Neuronal stem cell (in vitro differentiated cells): ENCODE results near the gene PBX4.
A peak's percentile ranks its signal among the peaks of the same experiment; 100 is the strongest.

Experiments
- DNase-seq: peaks from one replicate; pipeline ENCODE4 v3.0.0-alpha.2; 2013; ENCODE audit warnings: low spot score
- H2AFZ ChIP-seq: one replicate; pipeline ENCODE4 v1.6.1; 2013; ENCODE audit warnings: mild to moderate bottlenecking, low read length, inconsistent platforms
- H2AK5ac ChIP-seq: 2 replicates; pipeline ENCODE4 v1.6.1; 2013; ENCODE audit warnings: low read depth, mild to moderate bottlenecking, inconsistent platforms, low read length, moderate library complexity, mixed read lengths
- H2BK120ac ChIP-seq: 2 replicates; pipeline ENCODE4 v1.6.1; 2013; ENCODE audit warnings: low read depth, mild to moderate bottlenecking, inconsistent platforms, low read length, moderate library complexity, mixed read lengths
- H2BK12ac ChIP-seq: one replicate; pipeline ENCODE4 v1.6.1; 2013; ENCODE audit warnings: low read length, inconsistent platforms
- H2BK15ac ChIP-seq: 2 replicates; pipeline ENCODE4 v1.6.1; 2013; ENCODE audit warnings: mild to moderate bottlenecking, low read length, inconsistent platforms, mixed read lengths
- H2BK5ac ChIP-seq: one replicate; pipeline ENCODE4 v1.6.1; 2013; ENCODE audit warnings: inconsistent platforms, mild to moderate bottlenecking, low read length, moderate library complexity
- H3K14ac ChIP-seq: one replicate; pipeline ENCODE4 v1.6.1; 2013; ENCODE audit warnings: low read length, inconsistent platforms
- H3K18ac ChIP-seq: 2 replicates; pipeline ENCODE4 v1.6.1; 2013; ENCODE audit warnings: low read length, inconsistent platforms
- H3K23ac ChIP-seq: 2 replicates; pipeline ENCODE4 v1.6.1; 2013; ENCODE audit warnings: low read depth, mild to moderate bottlenecking, mixed read lengths, low read length, inconsistent platforms; ENCODE audit not compliant: poor library complexity
- H3K27ac ChIP-seq: replicated peaks from 3 replicates; pipeline ENCODE4 v1.5.1; 2013; ENCODE audit warnings: low read length, inconsistent platforms
- H3K27me3 ChIP-seq, 3 experiments: 2 replicates each; pipeline ENCODE4 v1.6.1; 2013; ENCODE audit warnings: low read length in 3 of 3, mild to moderate bottlenecking in 2 of 3, inconsistent platforms in 1 of 3, low read depth in 1 of 3, mixed read lengths in 1 of 3, moderate library complexity in 1 of 3; ENCODE audit not compliant: control insufficient read depth in 3 of 3, insufficient read depth in 3 of 3
- H3K36me3 ChIP-seq, 2 donors: replicated peaks in 1 of 2; 2 replicates each; pipeline ENCODE4 v1.6.1; 2013; ENCODE audit warnings: low read length in 2 of 2; ENCODE audit not compliant: control insufficient read depth in 2 of 2, insufficient read depth in 2 of 2
- H3K4ac ChIP-seq: 2 replicates; pipeline ENCODE4 v1.6.1; 2013; ENCODE audit warnings: inconsistent platforms, mild to moderate bottlenecking, low read length, moderate library complexity
- H3K4me1 ChIP-seq, 2 donors: 1 replicate in 1 of 2; 2 replicates in 1 of 2; pipeline ENCODE4 v1.6.1; 2013; ENCODE audit warnings: low read length in 2 of 2, low read depth in 1 of 2; ENCODE audit not compliant: control insufficient read depth in 2 of 2, insufficient read depth in 1 of 2
- H3K4me2 ChIP-seq: one replicate; pipeline ENCODE4 v1.6.1; 2013; ENCODE audit warnings: mild to moderate bottlenecking, low read length, inconsistent platforms; ENCODE audit not compliant: insufficient read depth, poor library complexity, severe bottlenecking
- H3K4me3 ChIP-seq, 2 donors: 2 replicates each; pipeline ENCODE4 v1.5.1; 2013; ENCODE audit warnings: low read length in 2 of 2, mild to moderate bottlenecking in 2 of 2, inconsistent platforms in 1 of 2, moderate library complexity in 1 of 2
- H3K79me1 ChIP-seq: one replicate; pipeline ENCODE4 v1.6.1; 2013; ENCODE audit warnings: low read depth, mild to moderate bottlenecking, inconsistent platforms, low read length, moderate library complexity
- H3K9ac ChIP-seq: one replicate; pipeline ENCODE4 v1.6.1; 2013; ENCODE audit warnings: mild to moderate bottlenecking, low read depth, low read length, inconsistent platforms; ENCODE audit not compliant: poor library complexity
- H3K9me3 ChIP-seq, 2 donors: replicated peaks in 1 of 2; 2 replicates each; pipeline versions ENCODE3 to v1.6.1; 2013; ENCODE audit warnings: low read length in 2 of 2, mild to moderate bottlenecking in 2 of 2, inconsistent platforms in 1 of 2, low read depth in 1 of 2, mixed read lengths in 1 of 2, moderate library complexity in 1 of 2; ENCODE audit not compliant: control insufficient read depth in 2 of 2, insufficient read depth in 1 of 2
- H4K8ac ChIP-seq: one replicate; pipeline ENCODE4 v1.6.1; 2013; ENCODE audit warnings: low read depth, mild to moderate bottlenecking, inconsistent platforms, low read length, moderate library complexity
- H4K91ac ChIP-seq: one replicate; pipeline ENCODE4 v1.6.1; 2013; ENCODE audit warnings: low read length, low read depth, mild to moderate bottlenecking, inconsistent platforms; ENCODE audit not compliant: poor library complexity
- WGBS, 2 donors: extraction: QIAGEN DNeasy Blood & Tissue Kit; methylation state at CpG; one replicate each; pipeline ENCODE4 v1.1.7; 2013; ENCODE audit warnings: missing lambda C conversion rate in 2 of 2, mixed read lengths in 1 of 2; ENCODE audit not compliant: insufficient read length in 2 of 2, insufficient replicate concordance in 1 of 2; ENCODE audit errors: extremely low coverage in 2 of 2; 5-methylcytosine and 5-hydroxymethylcytosine counted together

Gene PBX4

DNA sequence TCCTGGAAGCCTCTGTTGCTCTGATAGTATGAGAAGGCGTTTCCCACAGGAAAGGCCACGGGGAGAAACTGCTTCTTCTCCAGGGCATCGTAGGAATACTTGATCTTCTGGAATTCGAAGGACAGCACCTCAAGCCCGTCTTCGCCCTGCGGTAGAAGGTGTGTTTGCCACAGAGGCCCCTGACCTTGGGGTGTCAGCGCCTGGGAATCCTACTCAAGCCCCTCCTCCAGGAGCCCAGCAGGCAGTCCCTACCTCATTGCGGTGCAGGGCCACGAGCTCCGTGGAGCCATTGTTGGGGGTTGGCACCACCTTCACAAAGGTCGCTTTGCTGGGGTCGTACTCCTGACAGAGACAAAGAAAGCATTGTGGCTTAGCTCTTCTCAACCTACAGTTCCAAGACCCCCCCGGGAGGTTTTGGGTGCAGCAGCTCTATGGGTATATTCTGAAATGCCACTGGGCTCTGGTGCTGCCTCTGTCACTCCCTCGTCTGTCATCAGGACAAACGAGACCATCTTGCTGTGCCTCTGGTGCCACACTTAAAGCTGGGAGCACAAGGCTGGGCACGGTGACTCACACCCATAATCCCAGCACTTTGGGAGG, 41.3 kb upstream of the PBX4 start:
- Histone ChIP-seq H3K9me3 (no peaks in the 10 kb centered on the region), H3K79me1 (peaks cover 17% of the 10 kb centered on the region), H2BK120ac (no peak overlapping the region), H4K8ac (no peak overlapping the region), H2AFZ (no peak overlapping the region), H3K4me2 (no peak overlapping the region), H2AK5ac (no peak overlapping the region), H3K36me3 (peaks cover 48 to 68% of the 10 kb centered on the region in 2 donors), H3K14ac (no peak overlapping the region), H3K4me1 (peaks cover 11 to 14% of the 10 kb centered on the region in 2 donors), H2BK5ac (no peak overlapping the region), H3K18ac (no peak overlapping the region), H3K27me3 (no peaks in the 10 kb centered on the region), H3K9ac (no peak overlapping the region), H4K91ac (no peak overlapping the region), H3K27ac (no peak overlapping the region), H2BK12ac (no peak overlapping the region), H2BK15ac (no peak overlapping the region), H3K4me3 (no peak overlapping the region), H3K23ac (no peak overlapping the region), H3K4ac (no peak overlapping the region)
- DNase-seq: no peak
- no CpG with 5 or more reads among the region's 17 CpGs for WGBS, 2 donors

DNA sequence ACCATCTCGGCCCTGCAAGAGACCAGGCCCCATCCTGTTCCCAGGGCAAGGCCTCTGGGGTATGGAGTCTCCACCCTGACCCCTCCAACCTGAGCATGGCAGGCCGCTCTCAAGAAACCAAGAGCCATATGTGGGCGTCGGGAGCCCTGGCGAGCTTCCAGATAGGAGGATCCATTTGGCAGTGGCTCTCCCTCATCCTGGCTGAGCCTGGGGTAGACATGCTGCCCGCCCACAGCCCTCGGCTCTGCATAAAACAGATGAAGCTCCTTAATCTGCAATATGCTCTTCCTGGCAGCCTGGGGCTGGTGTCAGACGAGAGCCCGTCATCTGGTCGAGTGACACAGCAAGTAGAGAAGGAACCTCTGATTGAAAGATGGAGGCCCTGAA, 38.9 kb upstream of the PBX4 start:
- Histone ChIP-seq H2BK120ac (no peak overlapping the region), H2BK15ac (no peak overlapping the region), H3K4me3 (no peak overlapping the region), H3K14ac (no peak overlapping the region), H3K4me2 (no peak overlapping the region), H3K9ac (no peak overlapping the region), H3K27ac (no peak overlapping the region), H3K23ac (no peak overlapping the region), H3K9me3 (no peaks in the 10 kb centered on the region), H3K79me1 (peaks cover 12% of the 10 kb centered on the region), H4K8ac (no peak overlapping the region), H4K91ac (no peak overlapping the region), H3K27me3 (no peaks in the 10 kb centered on the region), H3K36me3 (peaks cover 67 to 91% of the 10 kb centered on the region in 2 donors), H3K4ac (no peak overlapping the region), H2BK5ac (no peak overlapping the region), H2BK12ac (no peak overlapping the region), H2AK5ac (no peak overlapping the region), H2AFZ (no peak overlapping the region), H3K18ac (no peak overlapping the region), H3K4me1 (peaks cover 5 to 6% of the 10 kb centered on the region in 2 donors)
- DNase-seq: no peak
- WGBS, 2 donors: no CpG with 5 or more reads among the region's 10 CpGs

DNA sequence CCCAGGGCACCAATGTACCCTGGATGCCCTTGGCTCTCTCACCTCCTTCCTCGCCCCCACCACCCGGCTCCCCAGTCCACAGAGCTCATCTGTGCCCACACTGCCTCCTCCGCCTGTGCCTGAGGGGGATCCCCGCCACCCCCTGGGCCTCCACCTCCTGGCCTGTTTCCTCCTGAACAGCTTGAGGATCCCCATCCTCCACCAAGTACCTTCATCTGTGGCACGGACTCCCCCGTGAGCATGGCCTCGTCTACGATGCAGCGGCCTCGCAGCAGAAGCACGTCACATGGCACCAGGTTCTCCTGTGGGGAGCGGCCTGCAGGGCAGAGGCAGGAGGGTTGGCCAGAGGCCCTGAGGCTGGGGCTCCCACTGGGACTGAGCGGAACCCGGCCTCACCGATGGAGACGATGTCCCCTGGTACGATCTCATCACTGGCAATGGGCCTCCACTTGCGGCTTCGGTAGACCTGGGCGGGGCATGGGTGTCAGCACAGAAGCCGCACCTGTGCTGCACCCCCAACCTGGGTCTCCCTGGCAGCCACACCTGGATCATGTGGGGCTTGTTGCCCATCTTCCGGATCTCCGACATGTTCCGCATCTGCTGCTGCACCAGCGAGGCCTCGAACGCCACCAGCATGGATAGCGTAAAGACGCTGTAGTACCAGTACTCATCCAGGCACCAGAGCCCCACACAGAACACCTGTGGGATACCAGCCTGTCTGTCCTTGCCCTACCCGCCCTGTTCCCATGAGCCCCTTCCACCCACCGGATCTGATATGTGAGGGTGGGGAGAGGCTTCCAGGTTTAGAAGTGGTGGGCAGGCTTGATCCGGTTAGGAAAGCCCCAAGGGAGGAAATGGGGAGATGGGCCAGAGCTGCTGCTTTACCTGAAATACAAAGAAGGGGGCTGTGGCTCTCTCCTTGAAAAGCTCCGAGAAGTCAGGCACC, 38.2 kb upstream of the PBX4 start:
- Histone ChIP-seq H2AK5ac (no peak overlapping the region), H3K14ac (no peak overlapping the region), H3K4me2 (no peak overlapping the region), H3K79me1 (peaks cover 12% of the 10 kb centered on the region), H2AFZ (no peak overlapping the region), H4K8ac (no peak overlapping the region), H3K27ac (no peak overlapping the region), H3K18ac (no peak overlapping the region), H3K4me3 (no peak overlapping the region), H3K9ac (peak overlapping the region; percentile 9), H3K36me3 (peaks cover 72 to 91% of the 10 kb centered on the region in 2 donors), H4K91ac (no peak overlapping the region), H2BK5ac (no peak overlapping the region), H3K9me3 (no peaks in the 10 kb centered on the region), H3K27me3 (no peaks in the 10 kb centered on the region), H3K4me1 (peaks cover 0 to 2% of the 10 kb centered on the region in 2 donors), H2BK15ac (no peak overlapping the region), H3K4ac (no peak overlapping the region), H2BK12ac (no peak overlapping the region), H3K23ac (no peak overlapping the region), H2BK120ac (no peak overlapping the region)
- DNase-seq: no peak
- WGBS, 2 donors: no CpG with 5 or more reads among the region's 33 CpGs

DNA sequence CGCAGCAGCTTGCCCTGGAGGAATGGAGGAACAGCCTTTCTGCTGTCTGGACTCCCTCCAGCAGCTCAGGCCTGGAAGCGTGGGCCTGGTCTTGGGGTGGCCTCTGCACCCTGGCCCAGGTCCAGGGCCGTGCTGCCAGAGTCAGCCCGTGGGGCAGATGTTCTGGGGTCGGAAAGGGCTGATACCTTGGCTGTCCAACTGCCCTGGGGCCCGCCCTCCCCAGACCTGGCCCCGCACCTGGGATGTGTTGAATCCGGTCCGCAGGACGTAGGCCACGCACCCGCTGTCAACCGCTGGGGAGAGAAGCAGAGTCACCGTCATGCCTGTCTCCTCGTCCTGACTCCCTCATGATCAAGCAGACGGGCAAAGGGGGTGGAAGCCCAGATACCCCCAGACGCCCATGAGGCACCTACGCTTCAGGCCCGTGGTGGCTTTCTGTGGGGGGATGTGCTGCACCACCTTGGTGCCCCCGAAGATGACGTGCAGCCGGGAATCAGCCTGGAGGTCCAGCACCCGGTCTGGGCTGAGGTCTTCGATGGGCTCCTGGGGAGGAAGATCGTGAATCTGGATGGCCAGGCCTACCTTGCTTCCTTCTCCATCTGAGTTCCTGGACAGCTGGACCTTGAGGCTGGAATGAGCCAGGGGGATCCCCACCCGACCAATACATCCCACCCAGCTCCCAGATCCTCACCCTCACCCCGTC, 37.3 kb upstream of the PBX4 start:
- H4K91ac ChIP-seq: no peak overlapping the region
- no peaks in the 10 kb centered on the region for H3K9me3 ChIP-seq
- H3K23ac ChIP-seq: no peak overlapping the region
- H3K4me2 ChIP-seq: no peak overlapping the region
- no peak for DNase-seq
- no peak overlapping the region for H3K18ac ChIP-seq
- H4K8ac ChIP-seq: no peak overlapping the region
- H2BK12ac ChIP-seq: no peak overlapping the region
- no peak overlapping the region for H3K27ac ChIP-seq
- no peak overlapping the region for H2BK15ac ChIP-seq
- no CpG with 5 or more reads among the region's 27 CpGs for WGBS, 2 donors
- no peak overlapping the region for H2AK5ac ChIP-seq
- peak overlapping the region; percentile 66 for H2BK5ac ChIP-seq
- no peaks in the 10 kb centered on the region for H3K4me1 ChIP-seq
- no peak overlapping the region for H2BK120ac ChIP-seq
- peaks cover 15% of the 10 kb centered on the region for H3K79me1 ChIP-seq
- H3K36me3 ChIP-seq: peaks cover 77 to 93% of the 10 kb centered on the region in 2 donors
- H3K27me3 ChIP-seq: no peaks in the 10 kb centered on the region
- H2AFZ ChIP-seq: no peak overlapping the region
- H3K14ac ChIP-seq: no peak overlapping the region
- H3K4me3 ChIP-seq: no peak overlapping the region
- no peak overlapping the region for H3K9ac ChIP-seq
- H3K4ac ChIP-seq: no peak overlapping the region
